Immature natural killer cell (primary cell): ENCODE data around the gene MAPK8IP3. TPM values are rescaled to one million over a fixed set of nuclear protein-coding genes. Genes with fewer than 3 reads are reported as not detected.

Experiments used
- DNase-seq, 3 donors: peaks; one replicate each; pipeline ENCODE4 v3.0.0; 2022; ENCODE audit warnings: mixed read lengths in 1 of 3
- H3K27ac Mint-ChIP-seq, 6 donors: one replicate each; pipeline ENCODE4 v1.8.0; 2020; ENCODE audit warnings: mixed read lengths in 6 of 6, mild to moderate bottlenecking in 5 of 6, inconsistent platforms in 4 of 6, moderate library complexity in 3 of 6
- H3K27me3 Mint-ChIP-seq, 3 donors: one replicate each; pipeline ENCODE4 v1.8.0; 2020 to 2021; ENCODE audit warnings: low read depth in 3 of 3, mild to moderate bottlenecking in 3 of 3, mixed read lengths in 3 of 3, moderate library complexity in 3 of 3, inconsistent platforms in 1 of 3
- H3K36me3 Mint-ChIP-seq, 3 donors: one replicate each; pipeline ENCODE4 v1.8.0; 2020; ENCODE audit warnings: mixed read lengths in 3 of 3, inconsistent platforms in 2 of 3, mild to moderate bottlenecking in 2 of 3
- H3K4me1 Mint-ChIP-seq, 2 donors: one replicate each; pipeline ENCODE4 v1.8.0; 2020; ENCODE audit warnings: inconsistent platforms in 2 of 2, mild to moderate bottlenecking in 2 of 2, mixed read lengths in 2 of 2, moderate library complexity in 1 of 2
- H3K4me3 Mint-ChIP-seq, 5 donors: one replicate each; pipeline ENCODE4 v1.8.0; 2020; ENCODE audit warnings: mild to moderate bottlenecking in 5 of 5, mixed read lengths in 5 of 5, inconsistent platforms in 3 of 5, moderate library complexity in 3 of 5
- H3K9me3 Mint-ChIP-seq, 6 donors: one replicate each; pipeline ENCODE4 v1.8.0; 2020; ENCODE audit warnings: mild to moderate bottlenecking in 6 of 6, mixed read lengths in 6 of 6, inconsistent platforms in 4 of 6, moderate library complexity in 3 of 6
- polyA plus RNA-seq, 3 donors: library from polyadenylated mRNA; unstranded; fragments of 300-500 nt; fragmentation: Illumina TruSeq; gene quantifications; one replicate each; pipeline ENCODE4 v1.2.3, GENCODE V29; 2021

Gene MAPK8IP3
- polyA plus RNA-seq, 3 donors from 2014 or later, result 0.55 to 3.8 (median 0.57) TPM

- Mint-ChIP-seq H3K4me1 (peaks cover 14 to 21% of the 10 kb centered on the region in 2 donors), H3K9me3 (no peaks in the 10 kb centered on the region), H3K4me3 (peak overlapping the region in 3 of 5 donors; percentile 27 to 93 (median 40)), H3K36me3 (no peaks in the 10 kb centered on the region), H3K27ac (no peak overlapping the region), H3K27me3 (peaks cover 9 to 12% (median 11%) of the 10 kb centered on the region in 3 donors)
- DNase-seq, result no peak
Observed at GRCh38 chr16:1774448-1774780, 68.4 kb downstream of the MAPK8IP3 start.

DNA sequence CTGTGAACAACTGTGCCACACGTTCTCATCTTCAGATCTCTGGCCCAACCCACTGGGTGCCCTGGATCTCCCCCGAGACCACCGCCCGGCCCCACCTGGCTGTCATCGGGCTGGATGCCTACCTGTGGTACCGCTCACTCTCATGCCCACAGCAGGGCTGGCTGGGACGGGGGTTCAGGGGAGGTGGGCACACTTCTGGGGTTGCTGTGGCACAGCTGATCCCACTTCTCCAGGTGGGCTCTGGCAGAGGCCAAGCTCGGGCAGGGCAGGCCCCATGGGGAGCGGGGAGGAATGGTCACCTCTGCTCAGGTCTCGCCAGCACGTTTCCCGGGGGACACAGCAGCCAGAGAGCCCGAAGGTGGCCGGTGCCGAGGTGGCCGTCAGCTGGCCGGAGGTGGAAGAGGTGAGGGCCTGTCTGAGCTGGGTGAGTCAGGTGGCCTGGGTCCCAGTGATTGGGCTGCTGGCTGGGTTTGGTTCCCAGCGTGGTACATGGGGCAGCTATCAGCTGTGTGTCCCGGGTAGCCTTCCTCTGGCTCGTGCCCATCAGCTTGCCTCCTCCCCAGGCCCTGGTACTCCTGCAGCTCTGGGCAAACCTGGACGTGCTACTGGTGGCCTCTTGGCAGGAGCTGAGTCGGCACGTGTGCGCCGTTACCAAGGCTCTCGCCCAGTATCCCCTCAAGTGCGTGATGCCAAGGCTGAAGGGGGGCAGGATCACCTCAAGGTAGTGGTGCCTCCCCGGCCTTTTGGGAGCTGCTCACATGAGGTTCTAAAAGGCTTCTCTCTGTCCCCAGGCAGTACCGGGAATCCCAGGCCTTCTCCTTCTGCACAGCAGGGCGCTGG is 69.2 kb downstream of the MAPK8IP3 start:
- H3K27ac Mint-ChIP-seq, result no peak overlapping the region
- peaks cover 8 to 12% (median 9%) of the 10 kb centered on the region in 3 donors for H3K27me3 Mint-ChIP-seq
- peaks cover 13 to 18% of the 10 kb centered on the region in 2 donors for H3K4me1 Mint-ChIP-seq
- no peak for DNase-seq
- no peaks in the 10 kb centered on the region for H3K36me3 Mint-ChIP-seq
- no peaks in the 10 kb centered on the region for H3K9me3 Mint-ChIP-seq
- peak overlapping the region in 3 of 5 donors; percentile 27 to 55 (median 36) for H3K4me3 Mint-ChIP-seq

- peak overlapping the region in 1 of 6 donors; percentile 13 for H3K27ac Mint-ChIP-seq
- H3K36me3 Mint-ChIP-seq, result no peaks in the 10 kb centered on the region
- peaks cover 8 to 9% (median 9%) of the 10 kb centered on the region in 3 donors for H3K27me3 Mint-ChIP-seq
- no peak for DNase-seq
- H3K4me3 Mint-ChIP-seq, result no peak overlapping the region
- peaks cover 11 to 17% of the 10 kb centered on the region in 2 donors for H3K4me1 Mint-ChIP-seq
- H3K9me3 Mint-ChIP-seq, result no peaks in the 10 kb centered on the region
Observed at GRCh38 chr16:1775846-1776671, 70.1 kb downstream of the MAPK8IP3 start.

- DNase-seq, result no peak
- H3K9me3 Mint-ChIP-seq, result no peaks in the 10 kb centered on the region
- H3K4me1 Mint-ChIP-seq, result peaks cover 16 to 23% of the 10 kb centered on the region in 2 donors
- H3K36me3 Mint-ChIP-seq, result no peaks in the 10 kb centered on the region
- H3K27me3 Mint-ChIP-seq, result peaks cover 8 to 9% (median 9%) of the 10 kb centered on the region in 3 donors
- no peak overlapping the region for H3K27ac Mint-ChIP-seq
- H3K4me3 Mint-ChIP-seq, result no peak overlapping the region
Observed at GRCh38 chr16:1776672-1776955, 70.6 kb downstream of the MAPK8IP3 start.

- H3K4me1 Mint-ChIP-seq, result peaks cover 16 to 22% of the 10 kb centered on the region in 2 donors
- no peak overlapping the region for H3K4me3 Mint-ChIP-seq
- H3K27me3 Mint-ChIP-seq, result peaks cover 6 to 10% (median 7%) of the 10 kb centered on the region in 3 donors
- no peak for DNase-seq
- no peaks in the 10 kb centered on the region for H3K36me3 Mint-ChIP-seq
- no peaks in the 10 kb centered on the region for H3K9me3 Mint-ChIP-seq
- H3K27ac Mint-ChIP-seq, result no peak overlapping the region
Observed at GRCh38 chr16:1776991-1777374, 71.0 kb downstream of the MAPK8IP3 start.

DNA sequence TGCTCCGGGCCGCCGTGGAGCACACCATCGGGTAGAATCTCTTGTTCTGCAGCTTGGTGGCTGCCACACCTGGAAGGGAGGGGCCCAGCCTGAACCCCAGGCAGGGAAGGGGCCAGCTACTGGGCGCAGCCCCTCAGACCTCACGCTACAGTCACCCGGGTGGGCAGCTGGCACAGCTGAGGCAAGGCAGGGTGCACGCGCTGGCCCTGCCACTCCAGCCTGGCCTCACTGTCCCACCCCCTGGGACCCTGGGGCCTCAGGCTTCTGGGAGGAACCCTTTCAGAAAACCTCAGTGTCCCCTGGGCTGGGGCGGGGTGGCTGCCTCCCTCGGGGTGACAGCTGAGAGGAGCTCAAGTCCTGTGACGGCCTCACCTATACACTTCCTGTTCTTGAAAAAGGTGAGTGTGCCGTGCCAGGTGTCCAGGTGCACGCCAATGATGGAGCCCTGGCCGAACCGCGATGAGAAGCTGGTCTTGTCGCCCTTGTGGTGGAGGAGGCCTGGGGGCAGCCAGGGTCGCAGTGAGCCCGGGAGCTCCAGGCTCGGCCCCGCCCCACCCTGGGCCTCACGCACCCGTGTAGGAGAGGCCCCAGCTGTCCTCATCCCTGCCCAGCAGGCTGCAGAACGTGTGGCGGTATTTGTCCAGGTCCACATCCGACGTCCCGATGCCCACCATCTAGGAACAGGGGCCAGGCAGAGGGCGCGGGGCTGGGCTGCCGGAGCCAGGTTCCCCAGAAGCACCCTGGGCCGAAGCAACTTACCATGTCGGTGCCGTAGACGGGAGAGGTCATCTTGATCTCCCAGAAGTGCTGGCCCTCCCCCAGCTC is 71.6 kb downstream of the MAPK8IP3 start:
- H3K4me3 Mint-ChIP-seq, result no peak overlapping the region
- no peaks in the 10 kb centered on the region for H3K36me3 Mint-ChIP-seq
- no peaks in the 10 kb centered on the region for H3K9me3 Mint-ChIP-seq
- H3K27me3 Mint-ChIP-seq, result peaks cover 5 to 13% (median 7%) of the 10 kb centered on the region in 3 donors
- DNase-seq, result no peak
- peaks cover 12 to 18% of the 10 kb centered on the region in 2 donors for H3K4me1 Mint-ChIP-seq
- no peak overlapping the region for H3K27ac Mint-ChIP-seq

DNA sequence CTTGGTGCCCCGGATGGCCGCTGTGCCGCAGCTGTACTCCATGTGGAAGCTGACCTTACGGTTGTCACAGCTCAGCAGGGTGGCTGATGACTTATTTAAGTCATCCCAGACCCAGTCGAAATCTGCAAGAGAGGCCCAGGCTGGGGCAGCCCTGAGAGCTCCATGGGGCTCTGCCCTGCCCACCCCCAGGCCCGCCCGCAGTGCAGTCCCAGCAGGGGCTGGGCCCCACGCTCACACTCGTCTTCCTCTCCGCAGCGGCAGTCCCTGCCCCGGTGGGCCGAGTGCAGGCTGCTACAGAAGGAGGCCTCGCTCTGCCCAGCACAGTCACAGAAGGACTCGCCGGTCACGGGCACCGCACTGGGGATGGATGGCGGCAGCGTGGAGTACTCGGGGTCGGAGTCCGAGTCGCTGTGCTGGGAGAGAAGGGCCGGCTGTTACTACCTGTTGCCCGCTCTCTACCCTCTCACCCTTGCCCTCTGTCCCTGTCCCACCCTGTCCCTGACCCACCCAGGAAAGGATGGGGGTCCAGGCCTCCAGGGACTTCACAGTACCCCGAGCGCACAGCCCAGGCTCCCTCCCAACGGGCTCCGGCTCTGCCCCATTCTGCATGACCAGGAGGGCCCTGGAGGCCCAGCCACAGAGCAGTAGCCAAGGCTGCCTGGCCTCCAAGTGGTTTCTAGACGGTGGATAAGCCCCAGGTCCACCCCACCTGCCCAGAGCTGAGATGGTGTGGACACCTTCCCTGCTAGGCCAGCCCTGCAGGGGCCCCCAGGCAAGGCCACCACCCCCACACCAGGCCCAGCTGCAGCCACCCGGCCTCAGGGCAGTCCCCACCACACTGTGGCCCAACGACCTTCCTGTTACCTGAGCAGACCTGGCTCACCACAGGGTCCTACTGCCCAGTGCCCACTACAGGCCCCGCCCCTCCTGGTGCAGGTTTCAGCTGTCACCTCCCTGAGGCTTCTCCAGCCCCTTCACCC is 72.5 kb downstream of the MAPK8IP3 start:
- H3K9me3 Mint-ChIP-seq, result no peaks in the 10 kb centered on the region
- no peak for DNase-seq
- peaks cover 7 to 12% (median 10%) of the 10 kb centered on the region in 3 donors for H3K27me3 Mint-ChIP-seq
- H3K4me3 Mint-ChIP-seq, result no peak overlapping the region
- peak overlapping the region in 1 of 6 donors; percentile 69 for H3K27ac Mint-ChIP-seq
- peaks cover 17 to 23% of the 10 kb centered on the region in 2 donors for H3K4me1 Mint-ChIP-seq
- no peaks in the 10 kb centered on the region for H3K36me3 Mint-ChIP-seq

GRCh38 chr16:1779234-1779701 is 73.3 kb downstream of the MAPK8IP3 start:
- Mint-ChIP-seq H3K4me1 (peaks cover 19 to 26% of the 10 kb centered on the region in 2 donors), H3K9me3 (no peaks in the 10 kb centered on the region), H3K27me3 (peaks cover 7 to 12% (median 10%) of the 10 kb centered on the region in 3 donors), H3K4me3 (peak overlapping the region in 1 of 5 donors; percentile 6), H3K36me3 (no peaks in the 10 kb centered on the region), H3K27ac (peak overlapping the region in 1 of 6 donors; percentile 69)
- no peak for DNase-seq

DNA sequence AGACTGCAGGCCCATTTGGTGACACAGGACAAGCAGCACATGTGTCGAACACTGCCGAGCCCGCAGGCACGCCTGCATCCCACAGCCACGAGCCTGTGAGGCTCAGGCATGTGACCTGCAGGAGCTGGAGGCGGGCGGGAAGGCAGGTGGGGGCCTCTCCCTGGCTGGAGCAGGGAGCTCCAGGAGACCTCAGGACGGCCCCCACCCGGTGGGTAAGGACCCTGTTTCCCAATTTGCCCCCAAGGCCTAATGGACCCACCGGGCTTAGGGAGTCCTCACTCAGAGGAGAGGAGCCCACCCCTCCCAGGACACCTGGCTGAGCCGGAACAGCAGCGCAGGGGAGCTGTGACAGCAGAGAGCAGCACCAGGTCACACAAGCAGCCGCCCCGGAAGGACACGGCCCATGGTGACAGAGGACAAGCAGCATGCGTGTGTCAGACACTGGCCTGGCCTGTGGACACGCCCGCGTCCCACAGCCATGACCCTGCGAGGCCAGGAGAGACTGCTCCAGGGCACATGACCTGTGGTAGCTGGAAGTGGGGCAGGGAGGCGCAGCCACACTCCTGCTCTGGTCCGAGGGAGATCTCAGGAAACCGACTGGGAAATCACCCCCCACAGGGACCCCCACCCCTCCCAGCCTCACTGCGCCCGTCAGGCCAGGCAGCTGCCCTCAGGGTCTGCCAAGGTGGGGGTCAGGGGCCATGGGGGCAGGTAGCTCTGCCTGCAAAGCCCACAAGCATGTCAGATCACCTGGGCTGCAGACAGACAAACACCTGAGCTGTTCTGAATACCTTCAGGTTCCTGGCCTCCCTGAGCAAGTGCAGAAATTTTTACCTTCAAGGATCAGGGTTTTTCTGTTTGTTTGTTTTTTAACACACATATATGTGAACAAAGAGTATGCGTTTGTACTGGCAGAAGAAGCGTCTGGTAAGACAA is 74.0 kb downstream of the MAPK8IP3 start:
- H3K36me3 Mint-ChIP-seq, result no peaks in the 10 kb centered on the region
- H3K9me3 Mint-ChIP-seq, result no peaks in the 10 kb centered on the region
- H3K4me1 Mint-ChIP-seq, result peaks cover 21 to 25% of the 10 kb centered on the region in 2 donors
- no peak for DNase-seq
- H3K4me3 Mint-ChIP-seq, result peak overlapping the region; percentile 38 to 92 (median 47)
- peaks cover 7 to 12% (median 10%) of the 10 kb centered on the region in 3 donors for H3K27me3 Mint-ChIP-seq
- H3K27ac Mint-ChIP-seq, result peak overlapping the region in 2 of 6 donors; percentile 46 to 80

- Mint-ChIP-seq H3K4me1 (peaks cover 25 to 28% of the 10 kb centered on the region in 2 donors), H3K9me3 (no peaks in the 10 kb centered on the region), H3K4me3 (peak overlapping the region; percentile 84 to 92 (median 85)), H3K36me3 (no peaks in the 10 kb centered on the region), H3K27me3 (peaks cover 7 to 12% (median 10%) of the 10 kb centered on the region in 3 donors), H3K27ac (peak overlapping the region in 2 of 6 donors; percentile 80 to 87)
- no peak for DNase-seq
Observed at GRCh38 chr16:1780677-1781072, 74.7 kb downstream of the MAPK8IP3 start.

DNA sequence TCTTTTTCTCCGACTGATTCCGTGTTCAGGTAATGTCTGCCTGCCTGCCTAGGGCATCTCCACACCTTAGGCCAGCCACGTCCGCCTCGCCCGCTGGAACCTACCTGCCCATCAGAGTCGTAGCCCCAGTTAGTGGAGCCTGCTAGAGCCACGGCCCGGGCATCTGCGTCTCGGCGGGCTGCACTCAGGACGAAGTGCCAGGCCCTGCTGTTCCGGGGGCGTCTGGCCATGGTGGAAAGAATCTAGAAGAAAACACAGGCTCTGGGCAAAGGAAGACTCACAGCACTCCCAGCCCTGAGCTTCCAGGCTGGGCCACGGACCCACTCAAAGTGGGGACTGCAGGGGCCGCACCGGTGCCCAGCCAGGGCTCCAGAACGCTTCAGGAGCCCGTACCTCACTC is 75.3 kb downstream of the MAPK8IP3 start:
- no peaks in the 10 kb centered on the region for H3K36me3 Mint-ChIP-seq
- H3K9me3 Mint-ChIP-seq, result no peaks in the 10 kb centered on the region
- H3K27ac Mint-ChIP-seq, result peak overlapping the region; percentile 78 to 94 (median 84)
- peak overlapping the region; percentile 84 to 92 (median 85) for H3K4me3 Mint-ChIP-seq
- H3K4me1 Mint-ChIP-seq, result peaks cover 25 to 30% of the 10 kb centered on the region in 2 donors
- no peak for DNase-seq
- H3K27me3 Mint-ChIP-seq, result peaks cover 7 to 12% (median 10%) of the 10 kb centered on the region in 3 donors
